Type B pancreatic cell (in vitro differentiated cells): ENCODE measurements around the gene ACOT11. TPM values are rescaled to one million over a fixed set of nuclear protein-coding genes. Genes with fewer than 3 reads are reported as not detected.

ENCODE experiments used
- DNase-seq: peaks from one replicate; pipeline ENCODE4 v3.0.0; 2021; ENCODE audit warnings: mixed read lengths; ENCODE audit not compliant: unreplicated experiment; ENCODE audit errors: extremely low spot score
- H3K27ac Mint-ChIP-seq: 2 replicates; pipeline ENCODE4 v1.8.0; 2021; ENCODE audit warnings: mild to moderate bottlenecking, mixed read lengths
- H3K27me3 Mint-ChIP-seq: 2 replicates; pipeline ENCODE4 v1.8.0; 2021; ENCODE audit warnings: mixed read lengths
- H3K36me3 Mint-ChIP-seq: 2 replicates; pipeline ENCODE4 v1.8.0; 2021; ENCODE audit warnings: mixed read lengths
- H3K4me1 Mint-ChIP-seq: one replicate; pipeline ENCODE4 v1.8.0; 2021; ENCODE audit warnings: mixed read lengths; ENCODE audit not compliant: unreplicated experiment
- H3K4me3 Mint-ChIP-seq: 2 replicates; pipeline ENCODE4 v1.8.0; 2021; ENCODE audit warnings: mild to moderate bottlenecking, mixed read lengths
- H3K9me3 Mint-ChIP-seq: 2 replicates; pipeline ENCODE4 v1.8.0; 2021; ENCODE audit warnings: mixed read lengths
- total RNA-seq: library from RNA; stranded (reverse); gene quantifications from 2 replicates; pipeline ENCODE4 v1.2.1, GENCODE V29; 2021; ENCODE audit warnings: low replicate concordance
- TF ChIP-seq, protein P1 (sequence below): fragments of 200-600 bp; sonication (generic); conservative IDR thresholded peaks from 2 replicates; pipeline ENCODE4 v1.5.0; 2021; ENCODE audit warnings: antibody characterized with exemption, mild to moderate bottlenecking

Gene ACOT11
- total RNA-seq, 1 donor from 2014 or later: 5.2 TPM

DNA sequence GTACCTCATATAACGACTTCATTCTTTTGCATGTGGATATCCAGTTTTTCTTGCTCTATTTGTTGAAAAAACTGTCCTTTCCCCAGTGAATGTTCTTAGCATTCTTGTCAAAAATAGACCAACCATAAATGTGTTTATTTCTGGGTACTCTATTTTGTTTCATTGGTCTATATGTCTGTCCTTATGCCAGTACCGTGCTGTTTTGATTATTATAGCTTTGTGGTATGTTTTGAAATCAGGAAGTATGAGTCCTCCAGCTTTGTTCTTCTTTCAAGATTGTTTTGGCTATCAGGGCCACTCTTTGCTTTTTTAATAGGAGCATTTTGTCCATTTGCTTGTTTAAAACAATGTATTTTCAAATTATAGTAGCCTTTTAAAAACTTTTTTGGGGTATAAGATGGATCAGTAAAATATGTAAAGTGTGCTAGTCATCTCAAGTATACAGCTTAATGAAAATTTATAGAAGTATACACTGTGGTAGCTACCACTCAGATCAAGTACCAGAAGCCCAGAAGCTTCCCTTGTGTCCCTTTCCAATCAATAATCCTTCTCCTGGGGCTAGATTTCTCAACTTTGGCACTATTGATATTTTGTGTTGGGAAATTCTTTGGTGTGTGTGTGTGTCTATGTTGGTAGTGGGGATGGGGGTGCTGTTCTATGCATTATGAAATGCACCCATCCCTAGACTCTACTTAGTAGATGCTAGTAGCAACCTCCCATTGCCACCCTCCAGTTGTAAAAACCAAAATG, 110.3 kb downstream of the ACOT11 start:
- H3K4me1 Mint-ChIP-seq: no peaks in the 10 kb centered on the region
- no peaks in the 10 kb centered on the region for H3K27me3 Mint-ChIP-seq
- TF ChIP-seq, protein P1, sequence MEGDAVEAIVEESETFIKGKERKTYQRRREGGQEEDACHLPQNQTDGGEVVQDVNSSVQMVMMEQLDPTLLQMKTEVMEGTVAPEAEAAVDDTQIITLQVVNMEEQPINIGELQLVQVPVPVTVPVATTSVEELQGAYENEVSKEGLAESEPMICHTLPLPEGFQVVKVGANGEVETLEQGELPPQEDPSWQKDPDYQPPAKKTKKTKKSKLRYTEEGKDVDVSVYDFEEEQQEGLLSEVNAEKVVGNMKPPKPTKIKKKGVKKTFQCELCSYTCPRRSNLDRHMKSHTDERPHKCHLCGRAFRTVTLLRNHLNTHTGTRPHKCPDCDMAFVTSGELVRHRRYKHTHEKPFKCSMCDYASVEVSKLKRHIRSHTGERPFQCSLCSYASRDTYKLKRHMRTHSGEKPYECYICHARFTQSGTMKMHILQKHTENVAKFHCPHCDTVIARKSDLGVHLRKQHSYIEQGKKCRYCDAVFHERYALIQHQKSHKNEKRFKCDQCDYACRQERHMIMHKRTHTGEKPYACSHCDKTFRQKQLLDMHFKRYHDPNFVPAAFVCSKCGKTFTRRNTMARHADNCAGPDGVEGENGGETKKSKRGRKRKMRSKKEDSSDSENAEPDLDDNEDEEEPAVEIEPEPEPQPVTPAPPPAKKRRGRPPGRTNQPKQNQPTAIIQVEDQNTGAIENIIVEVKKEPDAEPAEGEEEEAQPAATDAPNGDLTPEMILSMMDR: no peak
- no peak overlapping the region for H3K4me3 Mint-ChIP-seq
- H3K27ac Mint-ChIP-seq: no peak overlapping the region
- DNase-seq: no peak
- H3K36me3 Mint-ChIP-seq: no peaks in the 10 kb centered on the region
- peaks cover 12% of the 10 kb centered on the region for H3K9me3 Mint-ChIP-seq

Other genes with a start within 250 kb of the ACOT11 start
- gene SSBP3, start 141.8 kb upstream of the ACOT11 start, total RNA-seq: 69.5 and 129 TPM in 2 replicates
- gene FAM151A, start 75.3 kb downstream of the ACOT11 start, total RNA-seq: 0.39 and 5.8 TPM in 2 replicates
- gene MROH7, start 93.6 kb downstream of the ACOT11 start, total RNA-seq: 0.19 and 0.79 TPM in 2 replicates
- 21.4 and 25.8 TPM in 2 replicates for gene TTC4, start 167.6 kb downstream of the ACOT11 start, total RNA-seq
- 9.5 and 10.2 TPM in 2 replicates for gene PARS2, start 216.3 kb downstream of the ACOT11 start, total RNA-seq